Panc1 (cell line): ENCODE results near the gene MYO6. TPM values are rescaled to one million over a fixed set of nuclear protein-coding genes. Genes with fewer than 3 reads are reported as not detected.

Source experiments
- ATAC-seq: fragments of 200-7000 bp; cut with Tn5 transposase; 2 replicates; pipeline ENCODE4 v1.9.1; 2020; ENCODE audit warnings: mild to moderate bottlenecking, moderate library complexity
- BruUV-seq: library from RNA; stranded (reverse); fragments of 400-500 nt; replicated peaks from 2 replicates; lab custom pipeline; 2021; lab: Mats Ljungman, UMichigan
- CTCF ChIA-PET: fragments of 300-600 bp; sonication (Branson Sonifier 250); formaldehyde crosslinking; loops from one replicate; lab custom pipeline; 2022; ENCODE audit warnings: antibody characterized with exemption; lab: Charles Lee
- POLR2A ChIA-PET: fragments of 300-600 bp; sonication (Branson Sonifier 250); formaldehyde crosslinking; loops from one replicate; lab custom pipeline; 2022; ENCODE audit warnings: antibody characterized with exemption; lab: Charles Lee
- DNase-seq: peaks from one replicate; pipeline ENCODE4 v3.0.0-alpha.2; 2010; ENCODE audit warnings: low read depth, low spot score
- H3K27ac ChIP-seq: 2 replicates; pipeline ENCODE4 v1.5.1; 2011; ENCODE audit warnings: mild to moderate bottlenecking, low read length, inconsistent platforms
- H3K27me3 ChIP-seq: fragments of 200-500 bp; sonication (Bioruptor generic); 2 replicates; pipeline ENCODE4 v1.6.0; 2014; ENCODE audit warnings: low read length, inconsistent platforms; ENCODE audit not compliant: control insufficient read depth, insufficient read depth
- H3K36me3 ChIP-seq: fragments of 200-500 bp; sonication (Bioruptor generic); 2 replicates; pipeline ENCODE4 v1.5.1; 2014; ENCODE audit warnings: inconsistent platforms, mild to moderate bottlenecking, low read length, moderate library complexity; ENCODE audit not compliant: control insufficient read depth, insufficient read depth
- H3K4me1 ChIP-seq: 2 replicates; pipeline ENCODE4 v1.5.1; 2011; ENCODE audit warnings: inconsistent platforms, mild to moderate bottlenecking, low read length, moderate library complexity; ENCODE audit not compliant: control insufficient read depth, insufficient read depth
- H3K4me3 ChIP-seq, 2 experiments: 2 replicates each; pipeline ENCODE4 v1.5.1; 2011 to 2012; ENCODE audit warnings: low read depth in 2 of 2, low read length in 2 of 2, mild to moderate bottlenecking in 2 of 2, inconsistent platforms in 1 of 2, moderate library complexity in 1 of 2
- H3K9me3 ChIP-seq: fragments of 200-500 bp; sonication (Bioruptor generic); 2 replicates; pipeline ENCODE4 v1.5.1; 2014; ENCODE audit warnings: low read depth, mild to moderate bottlenecking, inconsistent platforms, low read length, moderate library complexity; ENCODE audit not compliant: control insufficient read depth, insufficient read depth
- POLR2AphosphoS5 ChIP-seq: IDR thresholded peaks from 2 replicates; pipeline ENCODE4 v1.6.1; 2012; ENCODE audit warnings: mild to moderate bottlenecking, low read depth, low read length, moderate library complexity
- SIN3A ChIP-seq: IDR thresholded peaks from 2 replicates; pipeline ENCODE4 v1.6.1; 2012; ENCODE audit warnings: low read depth, mild to moderate bottlenecking, low read length, moderate library complexity, borderline replicate concordance; ENCODE audit not compliant: insufficient read depth
- TCF7L2 ChIP-seq: IDR thresholded peaks from 2 replicates; pipeline ENCODE4 v1.6.1; 2011; ENCODE audit warnings: mild to moderate bottlenecking, low read depth, low read length, inconsistent platforms
- in situ Hi-C: cut with HindIII; loops from 2 replicates; pipeline ENCODE4 v1.10.0; 2016; ENCODE audit warnings: low sequenced_read_pairs, low pct_unique_long_range_greater_than_20kb
- intact Hi-C: fragments of 100-400 bp; cut with micrococcal nuclease; formaldehyde crosslinking; loops from one replicate; pipeline ENCODE4 v1.10.0; 2022; ENCODE audit not compliant: unreplicated experiment
- total RNA-seq: library from RNA; stranded (reverse); gene quantifications from one replicate; pipeline ENCODE4 v1.2.1, GENCODE V29; 2021; ENCODE audit not compliant: unreplicated experiment
- TF ChIP-seq, protein P1 (sequence below), 2 experiments: IDR thresholded peaks; 2 replicates each; pipeline ENCODE4 v1.6.1; 2011 to 2012; ENCODE audit warnings: low read depth in 2 of 2, control low read depth in 1 of 2, low read length in 1 of 2, mild to moderate bottlenecking in 1 of 2, moderate library complexity in 1 of 2; ENCODE audit not compliant: insufficient read depth in 1 of 2
- TF ChIP-seq, protein P2 (sequence below): fragments of 450-650 bp; IDR thresholded peaks from 2 replicates; pipeline ENCODE4 v1.5.1; 2017; ENCODE audit warnings: mild to moderate bottlenecking

The MYO6 gene
- total RNA-seq, 1 experiment from 2014 or later: 52.3 TPM

DNA sequence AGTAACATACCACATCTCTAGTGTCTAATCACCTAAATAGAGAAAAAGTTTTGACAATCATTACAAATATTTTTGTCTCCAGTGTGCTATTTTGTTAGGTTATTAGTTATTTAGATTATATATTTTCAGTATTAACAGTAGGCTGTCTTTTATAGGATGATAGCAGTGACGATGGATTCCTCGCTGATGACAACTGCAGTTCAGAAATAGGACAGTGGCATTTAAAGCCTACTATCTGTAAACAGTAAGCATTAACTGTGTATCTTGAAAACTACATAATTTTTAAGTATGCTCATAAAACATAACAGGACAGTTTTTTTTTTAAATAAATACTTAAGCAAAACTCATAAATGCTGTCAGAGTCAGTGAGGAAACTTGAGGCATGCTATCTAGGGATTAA lies 37.9 kb upstream of the MYO6 start:
- ChIA-PET CTCF (no interaction called here), POLR2A (no interaction called here)
- Histone ChIP-seq H3K27me3 (no peaks in the 10 kb centered on the region), H3K36me3 (peaks cover 23% of the 10 kb centered on the region), H3K27ac (no peak overlapping the region), H3K9me3 (no peaks in the 10 kb centered on the region), H3K4me1 (no peaks in the 10 kb centered on the region), H3K4me3 (no peak overlapping the region)
- in situ Hi-C loops (no loop called here), intact Hi-C loops (no loop called here)
- no peak for TF ChIP-seq SIN3A
- ATAC-seq (no peak), DNase-seq (no peak)
- BruUV-seq: no TSS peak

DNA sequence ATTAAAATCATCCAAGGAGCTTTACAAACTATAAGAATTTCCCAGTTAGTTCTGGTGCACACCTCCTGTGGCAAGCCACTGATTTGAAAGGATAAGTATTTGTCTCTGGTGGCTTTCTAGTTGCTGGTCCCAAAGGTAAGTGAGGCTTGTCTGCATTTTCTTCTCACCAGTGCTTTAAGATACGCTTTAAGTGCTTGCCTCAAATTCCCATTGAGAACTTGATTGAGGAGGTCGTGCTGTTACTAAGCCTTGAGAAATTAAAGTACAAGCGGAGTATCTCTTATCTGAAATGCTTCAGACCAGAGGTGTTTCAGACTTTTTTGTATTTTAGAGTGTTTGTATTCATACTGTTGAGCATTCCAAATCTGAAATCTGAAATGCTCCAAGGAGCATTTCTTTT lies 29.9 kb upstream of the MYO6 start:
- Histone ChIP-seq H3K4me1 (no peaks in the 10 kb centered on the region), H3K27me3 (no peaks in the 10 kb centered on the region), H3K36me3 (peaks cover 14% of the 10 kb centered on the region), H3K27ac (no peak overlapping the region), H3K4me3 (no peak overlapping the region), H3K9me3 (no peaks in the 10 kb centered on the region)
- DNase-seq: no peak
- ChIA-PET POLR2A (no interaction called here), CTCF (no interaction called here)
- in situ Hi-C loops: no loop called here
- intact Hi-C loops: no loop called here
- no peak for ATAC-seq
- BruUV-seq: no TSS peak
- TF ChIP-seq, protein P1, sequence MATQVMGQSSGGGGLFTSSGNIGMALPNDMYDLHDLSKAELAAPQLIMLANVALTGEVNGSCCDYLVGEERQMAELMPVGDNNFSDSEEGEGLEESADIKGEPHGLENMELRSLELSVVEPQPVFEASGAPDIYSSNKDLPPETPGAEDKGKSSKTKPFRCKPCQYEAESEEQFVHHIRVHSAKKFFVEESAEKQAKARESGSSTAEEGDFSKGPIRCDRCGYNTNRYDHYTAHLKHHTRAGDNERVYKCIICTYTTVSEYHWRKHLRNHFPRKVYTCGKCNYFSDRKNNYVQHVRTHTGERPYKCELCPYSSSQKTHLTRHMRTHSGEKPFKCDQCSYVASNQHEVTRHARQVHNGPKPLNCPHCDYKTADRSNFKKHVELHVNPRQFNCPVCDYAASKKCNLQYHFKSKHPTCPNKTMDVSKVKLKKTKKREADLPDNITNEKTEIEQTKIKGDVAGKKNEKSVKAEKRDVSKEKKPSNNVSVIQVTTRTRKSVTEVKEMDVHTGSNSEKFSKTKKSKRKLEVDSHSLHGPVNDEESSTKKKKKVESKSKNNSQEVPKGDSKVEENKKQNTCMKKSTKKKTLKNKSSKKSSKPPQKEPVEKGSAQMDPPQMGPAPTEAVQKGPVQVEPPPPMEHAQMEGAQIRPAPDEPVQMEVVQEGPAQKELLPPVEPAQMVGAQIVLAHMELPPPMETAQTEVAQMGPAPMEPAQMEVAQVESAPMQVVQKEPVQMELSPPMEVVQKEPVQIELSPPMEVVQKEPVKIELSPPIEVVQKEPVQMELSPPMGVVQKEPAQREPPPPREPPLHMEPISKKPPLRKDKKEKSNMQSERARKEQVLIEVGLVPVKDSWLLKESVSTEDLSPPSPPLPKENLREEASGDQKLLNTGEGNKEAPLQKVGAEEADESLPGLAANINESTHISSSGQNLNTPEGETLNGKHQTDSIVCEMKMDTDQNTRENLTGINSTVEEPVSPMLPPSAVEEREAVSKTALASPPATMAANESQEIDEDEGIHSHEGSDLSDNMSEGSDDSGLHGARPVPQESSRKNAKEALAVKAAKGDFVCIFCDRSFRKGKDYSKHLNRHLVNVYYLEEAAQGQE (IDR thresholded peaks at IDR 0.05; ENCODE audit: insufficient read depth in 1 of 2, low read depth in 2 of 2, low read length in 1 of 2): no peak
- TF ChIP-seq SIN3A (no peak), TCF7L2 (no peak), POLR2AphosphoS5 (no peak)
- TF ChIP-seq, protein P2, sequence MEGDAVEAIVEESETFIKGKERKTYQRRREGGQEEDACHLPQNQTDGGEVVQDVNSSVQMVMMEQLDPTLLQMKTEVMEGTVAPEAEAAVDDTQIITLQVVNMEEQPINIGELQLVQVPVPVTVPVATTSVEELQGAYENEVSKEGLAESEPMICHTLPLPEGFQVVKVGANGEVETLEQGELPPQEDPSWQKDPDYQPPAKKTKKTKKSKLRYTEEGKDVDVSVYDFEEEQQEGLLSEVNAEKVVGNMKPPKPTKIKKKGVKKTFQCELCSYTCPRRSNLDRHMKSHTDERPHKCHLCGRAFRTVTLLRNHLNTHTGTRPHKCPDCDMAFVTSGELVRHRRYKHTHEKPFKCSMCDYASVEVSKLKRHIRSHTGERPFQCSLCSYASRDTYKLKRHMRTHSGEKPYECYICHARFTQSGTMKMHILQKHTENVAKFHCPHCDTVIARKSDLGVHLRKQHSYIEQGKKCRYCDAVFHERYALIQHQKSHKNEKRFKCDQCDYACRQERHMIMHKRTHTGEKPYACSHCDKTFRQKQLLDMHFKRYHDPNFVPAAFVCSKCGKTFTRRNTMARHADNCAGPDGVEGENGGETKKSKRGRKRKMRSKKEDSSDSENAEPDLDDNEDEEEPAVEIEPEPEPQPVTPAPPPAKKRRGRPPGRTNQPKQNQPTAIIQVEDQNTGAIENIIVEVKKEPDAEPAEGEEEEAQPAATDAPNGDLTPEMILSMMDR: no peak

DNA sequence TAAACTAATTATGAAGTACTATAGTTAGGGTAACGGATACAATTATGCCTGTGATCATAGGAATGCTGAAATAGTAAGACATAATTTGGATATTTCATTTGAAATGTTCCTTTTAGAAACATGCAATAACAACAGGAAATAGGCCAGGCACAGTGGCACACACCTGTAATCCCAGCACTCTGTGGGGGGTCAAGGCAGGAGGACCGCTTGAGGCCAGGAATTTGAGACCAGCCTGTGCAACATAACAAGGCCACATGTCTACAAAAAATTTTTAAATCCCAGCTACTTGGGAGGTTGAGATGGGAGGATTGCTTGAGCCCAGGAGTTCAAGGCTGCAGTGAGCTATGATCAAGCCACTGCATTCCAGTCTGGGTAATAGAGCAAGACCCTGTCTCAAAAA lies 25.7 kb upstream of the MYO6 start:
- in situ Hi-C loops (no loop called here), intact Hi-C loops (no loop called here)
- ChIA-PET POLR2A (interaction anchor here (0.7 kb wide), 1 partner anchor 33 kb away, joined by 18 read pairs; no protein-coding TSS in a partner anchor), CTCF (no interaction called here)
- no TSS peak for BruUV-seq
- H3K27ac ChIP-seq: no peak overlapping the region
- H3K4me3 ChIP-seq: no peak overlapping the region
- DNase-seq (no peak), ATAC-seq (no peak)
- H3K9me3 ChIP-seq: no peaks in the 10 kb centered on the region
- no peaks in the 10 kb centered on the region for H3K4me1 ChIP-seq
- no peaks in the 10 kb centered on the region; the same call in 1 of the 2 replicates for H3K36me3 ChIP-seq
- no peaks in the 10 kb centered on the region for H3K27me3 ChIP-seq
- TF ChIP-seq, protein P2: no peak
- no peak for TF ChIP-seq TCF7L2
- TF ChIP-seq POLR2AphosphoS5: no peak
- TF ChIP-seq, protein P1 (IDR thresholded peaks at IDR 0.05; ENCODE audit: insufficient read depth in 1 of 2, low read depth in 2 of 2, low read length in 1 of 2): no peak
- no peak for TF ChIP-seq SIN3A
